Measurements from ENCODE around the gene ANKFN1. TPM values are rescaled to one million over a fixed set of nuclear protein-coding genes. Genes with fewer than 3 reads are reported as not detected.

Gene ANKFN1
- total and polyA plus RNA-seq, 10 of the 15 experiments (the other 5 are each of a cell fraction or from before 2014, with no cell fraction given), result 0.19 TPM; not detected in 9

DNA sequence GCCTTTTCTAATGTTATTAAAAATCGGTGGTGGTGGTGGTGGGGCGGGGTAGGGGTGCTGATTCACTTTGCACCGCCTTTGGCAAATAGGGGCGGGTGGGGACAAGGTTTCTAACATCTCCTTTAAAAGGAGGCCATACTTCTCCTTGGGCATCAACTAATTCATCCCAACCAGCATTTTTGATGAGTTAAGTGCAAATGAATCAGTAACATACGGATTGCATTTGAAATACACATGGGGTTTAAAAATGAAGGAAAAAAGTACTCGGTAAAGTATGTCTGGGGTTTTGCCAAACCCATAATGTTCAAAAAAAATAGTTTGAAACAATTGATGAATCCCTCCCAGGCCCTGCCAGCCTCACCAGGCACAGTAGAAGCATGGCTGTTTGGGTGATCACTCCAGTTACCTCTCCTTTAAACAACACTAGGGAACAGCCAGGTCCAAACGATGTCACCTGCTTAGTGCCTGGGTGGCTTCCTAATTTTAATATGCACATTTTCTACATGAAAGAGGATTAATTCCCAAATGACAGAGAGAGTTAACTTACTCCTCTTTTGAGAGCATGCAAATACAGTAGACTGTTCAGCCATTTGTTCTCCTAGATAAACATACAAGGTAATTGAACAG is 107.2 kb downstream of the ANKFN1 start:
- no peak for TF ChIP-seq JUNB (IDR thresholded peaks at IDR 0.05)
- TF ChIP-seq HDAC2 (IDR thresholded peaks at IDR 0.05), result no peak
- TF ChIP-seq, protein P1, sequence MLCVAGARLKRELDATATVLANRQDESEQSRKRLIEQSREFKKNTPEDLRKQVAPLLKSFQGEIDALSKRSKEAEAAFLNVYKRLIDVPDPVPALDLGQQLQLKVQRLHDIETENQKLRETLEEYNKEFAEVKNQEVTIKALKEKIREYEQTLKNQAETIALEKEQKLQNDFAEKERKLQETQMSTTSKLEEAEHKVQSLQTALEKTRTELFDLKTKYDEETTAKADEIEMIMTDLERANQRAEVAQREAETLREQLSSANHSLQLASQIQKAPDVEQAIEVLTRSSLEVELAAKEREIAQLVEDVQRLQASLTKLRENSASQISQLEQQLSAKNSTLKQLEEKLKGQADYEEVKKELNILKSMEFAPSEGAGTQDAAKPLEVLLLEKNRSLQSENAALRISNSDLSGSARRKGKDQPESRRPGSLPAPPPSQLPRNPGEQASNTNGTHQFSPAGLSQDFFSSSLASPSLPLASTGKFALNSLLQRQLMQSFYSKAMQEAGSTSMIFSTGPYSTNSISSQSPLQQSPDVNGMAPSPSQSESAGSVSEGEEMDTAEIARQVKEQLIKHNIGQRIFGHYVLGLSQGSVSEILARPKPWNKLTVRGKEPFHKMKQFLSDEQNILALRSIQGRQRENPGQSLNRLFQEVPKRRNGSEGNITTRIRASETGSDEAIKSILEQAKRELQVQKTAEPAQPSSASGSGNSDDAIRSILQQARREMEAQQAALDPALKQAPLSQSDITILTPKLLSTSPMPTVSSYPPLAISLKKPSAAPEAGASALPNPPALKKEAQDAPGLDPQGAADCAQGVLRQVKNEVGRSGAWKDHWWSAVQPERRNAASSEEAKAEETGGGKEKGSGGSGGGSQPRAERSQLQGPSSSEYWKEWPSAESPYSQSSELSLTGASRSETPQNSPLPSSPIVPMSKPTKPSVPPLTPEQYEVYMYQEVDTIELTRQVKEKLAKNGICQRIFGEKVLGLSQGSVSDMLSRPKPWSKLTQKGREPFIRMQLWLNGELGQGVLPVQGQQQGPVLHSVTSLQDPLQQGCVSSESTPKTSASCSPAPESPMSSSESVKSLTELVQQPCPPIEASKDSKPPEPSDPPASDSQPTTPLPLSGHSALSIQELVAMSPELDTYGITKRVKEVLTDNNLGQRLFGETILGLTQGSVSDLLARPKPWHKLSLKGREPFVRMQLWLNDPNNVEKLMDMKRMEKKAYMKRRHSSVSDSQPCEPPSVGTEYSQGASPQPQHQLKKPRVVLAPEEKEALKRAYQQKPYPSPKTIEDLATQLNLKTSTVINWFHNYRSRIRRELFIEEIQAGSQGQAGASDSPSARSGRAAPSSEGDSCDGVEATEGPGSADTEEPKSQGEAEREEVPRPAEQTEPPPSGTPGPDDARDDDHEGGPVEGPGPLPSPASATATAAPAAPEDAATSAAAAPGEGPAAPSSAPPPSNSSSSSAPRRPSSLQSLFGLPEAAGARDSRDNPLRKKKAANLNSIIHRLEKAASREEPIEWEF (IDR thresholded peaks at IDR 0.05; ENCODE audit: insufficient replicate concordance, low read depth, low read length), result no peak
- no peak for TF ChIP-seq SP1 (IDR thresholded peaks at IDR 0.05; ENCODE audit: low read depth, low read length)
- no peak for TF ChIP-seq STAT1 (conservative IDR thresholded peaks at IDR 0.05)
- TF ChIP-seq, protein P2, sequence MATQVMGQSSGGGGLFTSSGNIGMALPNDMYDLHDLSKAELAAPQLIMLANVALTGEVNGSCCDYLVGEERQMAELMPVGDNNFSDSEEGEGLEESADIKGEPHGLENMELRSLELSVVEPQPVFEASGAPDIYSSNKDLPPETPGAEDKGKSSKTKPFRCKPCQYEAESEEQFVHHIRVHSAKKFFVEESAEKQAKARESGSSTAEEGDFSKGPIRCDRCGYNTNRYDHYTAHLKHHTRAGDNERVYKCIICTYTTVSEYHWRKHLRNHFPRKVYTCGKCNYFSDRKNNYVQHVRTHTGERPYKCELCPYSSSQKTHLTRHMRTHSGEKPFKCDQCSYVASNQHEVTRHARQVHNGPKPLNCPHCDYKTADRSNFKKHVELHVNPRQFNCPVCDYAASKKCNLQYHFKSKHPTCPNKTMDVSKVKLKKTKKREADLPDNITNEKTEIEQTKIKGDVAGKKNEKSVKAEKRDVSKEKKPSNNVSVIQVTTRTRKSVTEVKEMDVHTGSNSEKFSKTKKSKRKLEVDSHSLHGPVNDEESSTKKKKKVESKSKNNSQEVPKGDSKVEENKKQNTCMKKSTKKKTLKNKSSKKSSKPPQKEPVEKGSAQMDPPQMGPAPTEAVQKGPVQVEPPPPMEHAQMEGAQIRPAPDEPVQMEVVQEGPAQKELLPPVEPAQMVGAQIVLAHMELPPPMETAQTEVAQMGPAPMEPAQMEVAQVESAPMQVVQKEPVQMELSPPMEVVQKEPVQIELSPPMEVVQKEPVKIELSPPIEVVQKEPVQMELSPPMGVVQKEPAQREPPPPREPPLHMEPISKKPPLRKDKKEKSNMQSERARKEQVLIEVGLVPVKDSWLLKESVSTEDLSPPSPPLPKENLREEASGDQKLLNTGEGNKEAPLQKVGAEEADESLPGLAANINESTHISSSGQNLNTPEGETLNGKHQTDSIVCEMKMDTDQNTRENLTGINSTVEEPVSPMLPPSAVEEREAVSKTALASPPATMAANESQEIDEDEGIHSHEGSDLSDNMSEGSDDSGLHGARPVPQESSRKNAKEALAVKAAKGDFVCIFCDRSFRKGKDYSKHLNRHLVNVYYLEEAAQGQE (IDR thresholded peaks at IDR 0.05; ENCODE audit: low read depth, low read length), result no peak
- TF ChIP-seq JUND (IDR thresholded peaks at IDR 0.05; ENCODE audit: low read depth, low read length), result no peak
- TF ChIP-seq, protein P3, sequence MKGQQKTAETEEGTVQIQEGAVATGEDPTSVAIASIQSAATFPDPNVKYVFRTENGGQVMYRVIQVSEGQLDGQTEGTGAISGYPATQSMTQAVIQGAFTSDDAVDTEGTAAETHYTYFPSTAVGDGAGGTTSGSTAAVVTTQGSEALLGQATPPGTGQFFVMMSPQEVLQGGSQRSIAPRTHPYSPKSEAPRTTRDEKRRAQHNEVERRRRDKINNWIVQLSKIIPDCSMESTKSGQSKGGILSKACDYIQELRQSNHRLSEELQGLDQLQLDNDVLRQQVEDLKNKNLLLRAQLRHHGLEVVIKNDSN (IDR thresholded peaks at IDR 0.05; ENCODE audit: borderline replicate concordance, extremely low read length, insufficient read depth, low read depth, low read length), result no peak
- TF ChIP-seq, protein P4, sequence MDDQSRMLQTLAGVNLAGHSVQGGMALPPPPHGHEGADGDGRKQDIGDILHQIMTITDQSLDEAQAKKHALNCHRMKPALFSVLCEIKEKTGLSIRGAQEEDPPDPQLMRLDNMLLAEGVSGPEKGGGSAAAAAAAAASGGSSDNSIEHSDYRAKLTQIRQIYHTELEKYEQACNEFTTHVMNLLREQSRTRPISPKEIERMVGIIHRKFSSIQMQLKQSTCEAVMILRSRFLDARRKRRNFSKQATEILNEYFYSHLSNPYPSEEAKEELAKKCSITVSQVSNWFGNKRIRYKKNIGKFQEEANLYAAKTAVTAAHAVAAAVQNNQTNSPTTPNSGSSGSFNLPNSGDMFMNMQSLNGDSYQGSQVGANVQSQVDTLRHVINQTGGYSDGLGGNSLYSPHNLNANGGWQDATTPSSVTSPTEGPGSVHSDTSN (IDR thresholded peaks at IDR 0.05; ENCODE audit: insufficient replicate concordance, low read depth, low read length), result no peak
- no peak for TF ChIP-seq IRF4 (IDR thresholded peaks at IDR 0.05; ENCODE audit: low read depth, low read length)
- no peak for TF ChIP-seq ZZZ3 (IDR thresholded peaks at IDR 0.05; ENCODE audit: control insufficient read depth, insufficient read length, low read depth)
- no peak for TF ChIP-seq MEF2B (IDR thresholded peaks at IDR 0.05; ENCODE audit: partially characterized antibody, poor library complexity, severe bottlenecking)
- Histone ChIP-seq H4K20me1 (ENCODE audit: control insufficient read depth, insufficient read depth) (no peaks in the 10 kb centered on the region), H3K9me3 (replicated peaks; ENCODE audit: control insufficient read depth, insufficient read depth, low read length) (no peaks in the 10 kb centered on the region), H3K4me1 (ENCODE audit: control insufficient read depth, insufficient read depth, low read length) (no peaks in the 10 kb centered on the region), H3K9ac (ENCODE audit: control insufficient read depth, insufficient read depth, low read length) (no peak overlapping the region), H3K4me3 (no peak overlapping the region), H3K36me3 (ENCODE audit: control insufficient read depth in 2 of 2, insufficient read depth in 2 of 2, low read length in 1 of 2) (no peaks in the 10 kb centered on the region), H3K79me2 (ENCODE audit: control insufficient read depth, insufficient read depth, low read length) (no peaks in the 10 kb centered on the region), H3K4me2 (ENCODE audit: control insufficient read depth, insufficient read depth) (no peak overlapping the region), H3K27ac (ENCODE audit: control insufficient read depth, insufficient read depth) (no peak overlapping the region), H3K27me3 (replicated peaks in 1 of 2; ENCODE audit: control insufficient read depth in 2 of 2, insufficient read depth in 2 of 2, low read length in 1 of 2) (no peaks in the 10 kb centered on the region), H2AFZ (ENCODE audit: control insufficient read depth, low read depth, low read length) (no peak overlapping the region)
- ChIA-PET RAD21 (ENCODE audit: unreplicated experiment) (no interaction called here), POLR2A (no interaction called here), CTCF (interaction anchor here (0.7 kb wide), 1 partner anchor 1141 kb away, joined by 5 read pairs; no protein-coding TSS in a partner anchor), SMC1A (ENCODE audit: uncharacterized antibody, unreplicated experiment) (interaction anchor here (0.6 kb wide), 1 partner anchor 315 kb away, joined by 3 read pairs; no protein-coding TSS in a partner anchor)
- in situ Hi-C loops (cut with MboI) (no loop called here), intact Hi-C loops (cut with micrococcal nuclease; ENCODE audit: unreplicated experiment) (no loop called here)
- WGBS (ENCODE audit: insufficient coverage, insufficient replicate concordance, low lambda C conversion rate, missing lambda C conversion rate), result 34% methylated on average over 7 of the region's 7 CpGs
- no TSS peak for BruUV-seq (replicated peaks)
- DNase-seq (ENCODE audit: low read depth, low spot score) (no peak), FAIRE-seq (no peak), ATAC-seq (no peak)
